Forelimb muscle (tissue), 1 donor: ENCODE measurements around the gene LPP. TPM values are rescaled to one million over a fixed set of nuclear protein-coding genes. Genes with fewer than 3 reads are reported as not detected.

Experiments used
- DNase-seq: peaks from one replicate; pipeline ENCODE4 v3.0.0-alpha.2; 2013; ENCODE audit warnings: low read depth
- polyA plus RNA-seq: library from polyadenylated mRNA; unstranded; fragments of 120-200 nt; gene quantifications from one replicate; pipeline ENCODE4 v1.2.1, GENCODE V29; 2013; ENCODE audit not compliant: insufficient read length

LPP gene
- polyA plus RNA-seq, 1 donor: 12.4 TPM

GRCh38 chr3:188299068-188299467, 145.1 kb downstream of the LPP start:
- DNase-seq: no peak

GRCh38 chr3:188299708-188300107, 145.8 kb downstream of the LPP start:
- DNase-seq: no peak

- no peak for DNase-seq
These were observed 147.2 kb downstream of the LPP start for GRCh38 chr3:188301147-188301546.

- no peak for DNase-seq
These were observed 149.4 kb downstream of the LPP start for GRCh38 chr3:188303286-188303799.

- DNase-seq: no peak
These were observed 149.9 kb downstream of the LPP start for GRCh38 chr3:188303823-188304222.

- DNase-seq: no peak
These were observed 150.5 kb downstream of the LPP start for GRCh38 chr3:188304501-188304900.

GRCh38 chr3:188305220-188305619, 151.3 kb downstream of the LPP start:
- DNase-seq: no peak

GRCh38 chr3:188306435-188307005, 152.6 kb downstream of the LPP start:
- DNase-seq: no peak

- no peak for DNase-seq
These were observed 155.7 kb downstream of the LPP start for GRCh38 chr3:188309437-188310269.

GRCh38 chr3:188310270-188310710, 156.3 kb downstream of the LPP start:
- DNase-seq: no peak

GRCh38 chr3:188315553-188315952, 161.6 kb downstream of the LPP start:
- no peak for DNase-seq

- DNase-seq: no peak
These were observed 162.2 kb downstream of the LPP start for GRCh38 chr3:188316021-188316722.

GRCh38 chr3:188316723-188317070, 162.7 kb downstream of the LPP start:
- DNase-seq: no peak

- DNase-seq: no peak
These were observed 165.6 kb downstream of the LPP start for GRCh38 chr3:188319569-188319968.

GRCh38 chr3:188320757-188321156, 166.8 kb downstream of the LPP start:
- no peak for DNase-seq

- DNase-seq: no peak
These were observed 167.3 kb downstream of the LPP start for GRCh38 chr3:188321258-188321657.

- no peak for DNase-seq
These were observed 168.4 kb downstream of the LPP start for GRCh38 chr3:188322135-188322887.

GRCh38 chr3:188323067-188323842, 169.3 kb downstream of the LPP start:
- no peak for DNase-seq

- no peak for DNase-seq
These were observed 172.2 kb downstream of the LPP start for GRCh38 chr3:188326111-188326510.

- DNase-seq: no peak
These were observed 173.0 kb downstream of the LPP start for GRCh38 chr3:188326968-188327367.

- no peak for DNase-seq
These were observed 173.5 kb downstream of the LPP start for GRCh38 chr3:188327433-188327832.
